Measurements from ENCODE around the gene CCDC159.
"Not testable (repeated sequence)": the region's sequence is repeated elsewhere in the genome, so short reads cannot be mapped to it uniquely, and the experiment has no call there.

DNA sequence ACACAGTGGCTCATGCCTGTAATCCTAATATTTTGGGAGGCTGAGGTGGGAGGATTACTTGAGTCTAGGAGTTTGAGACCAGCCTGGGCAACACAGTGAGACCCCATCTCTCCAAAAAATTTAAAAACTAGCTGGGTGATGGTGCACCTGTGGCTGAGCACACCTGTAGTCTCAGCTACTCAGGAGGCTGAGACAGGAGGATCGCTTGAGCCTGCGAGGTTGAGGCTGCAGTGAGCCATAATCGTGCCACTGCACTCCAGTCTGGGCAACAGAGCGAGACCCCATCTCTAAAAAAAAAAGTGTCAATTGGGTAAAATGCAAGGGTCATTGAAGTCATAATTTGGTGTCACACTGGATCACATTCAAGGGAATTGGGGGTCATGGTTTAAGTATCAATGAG lies 7.8 kb downstream of the CCDC159 start:
- TF ChIP-seq CTCF (IDR thresholded peaks at IDR 0.05; ENCODE audit: insufficient read depth, low read length, poor library complexity, severe bottlenecking); EZH2phosphoT487 (conservative IDR thresholded peaks at IDR 0.05; ENCODE audit: low read length): not testable (repeated sequence)

Measured in SU-DHL-6 (cell line).